Central memory CD8-positive, alpha-beta T cell (primary cell): ENCODE measurements around the gene VPS11.

Source experiments
- ATAC-seq: fragments of 150-1000 bp; cut with Tn5 transposase; replicated peaks from 2 replicates; pipeline ENCODE4 v1.10.0; 2022; ENCODE audit warnings: mild to moderate bottlenecking, moderate FRiP score, moderate number of reproducible peaks; ENCODE audit not compliant: poor library complexity, severe bottlenecking; ENCODE audit errors: extremely low read depth
- DNase-seq, 2 donors: peaks; one replicate each; pipeline ENCODE4 v3.0.0; 2021; ENCODE audit warnings: low spot score in 2 of 2
- H3K27ac Mint-ChIP-seq: one replicate; pipeline ENCODE4 v1.8.0; 2022; ENCODE audit warnings: low read depth, mild to moderate bottlenecking, moderate library complexity, mixed read lengths
- H3K27me3 Mint-ChIP-seq: one replicate; pipeline ENCODE4 v1.8.0; 2022; ENCODE audit warnings: mixed read lengths
- H3K36me3 Mint-ChIP-seq: one replicate; pipeline ENCODE4 v1.8.0; 2022; ENCODE audit warnings: mild to moderate bottlenecking, moderate library complexity, mixed read lengths; ENCODE audit not compliant: insufficient read depth
- H3K4me1 Mint-ChIP-seq: one replicate; pipeline ENCODE4 v1.8.0; 2022; ENCODE audit warnings: mixed read lengths
- H3K4me3 Mint-ChIP-seq: one replicate; pipeline ENCODE4 v1.8.0; 2022; ENCODE audit warnings: mild to moderate bottlenecking, moderate library complexity, mixed read lengths
- H3K9me3 Mint-ChIP-seq: one replicate; pipeline ENCODE4 v1.8.0; 2022; ENCODE audit warnings: mixed read lengths

The VPS11 gene

GRCh38 chr11:119067371-119068222 lies at the start of gene VPS11:
TSS of gene VPS11 (plus strand) at chr11:119067818. CDS start at chr11:119067824, 6 bp downstream.
- peaks cover 37% of the 10 kb centered on the region for H3K4me1 Mint-ChIP-seq

GRCh38 chr11:119018074-119018938 lies 49.3 kb upstream of the VPS11 start, which contains the start of the genes RPS25 and TRAPPC4:
TSS of gene RPS25 (minus strand) at chr11:119018343. CDS start at chr11:119018284, 59 bp downstream.
TSS of gene TRAPPC4 (plus strand) at chr11:119018766. CDS start at chr11:119018796, 30 bp downstream.
- DNase-seq (peak; percentile 92 to 93), ATAC-seq (peak; percentile 85)
- Mint-ChIP-seq H3K27ac (peak within 1 kb of the TSS; percentile 99), H3K4me3 (peak within 1 kb of the TSS; percentile 98), H3K4me1 (peaks cover 44% of the 10 kb centered on the region), H3K9me3 (no peaks in the 10 kb centered on the region), H3K36me3 (peaks cover 75% of the 10 kb centered on the region), H3K27me3 (no peaks in the 10 kb centered on the region)

More at GRCh38 chr11:119067371-119068222, at the start of gene VPS11:
- DNase-seq = peak; percentile 92 to 94
- no peaks in the 10 kb centered on the region for H3K27me3 Mint-ChIP-seq
- peak within 1 kb of the TSS; percentile 98 for H3K27ac Mint-ChIP-seq
- ATAC-seq = peak; percentile 97
- peaks cover 41% of the 10 kb centered on the region for H3K36me3 Mint-ChIP-seq
- peak within 1 kb of the TSS; percentile 87 for H3K4me3 Mint-ChIP-seq
- H3K9me3 Mint-ChIP-seq = no peaks in the 10 kb centered on the region

GRCh38 chr11:119019996-119020395 lies 47.6 kb upstream of the VPS11 start:
- Mint-ChIP-seq H3K27me3 (no peaks in the 10 kb centered on the region), H3K4me3 (peak overlapping the region; percentile 98), H3K36me3 (peaks cover 66% of the 10 kb centered on the region), H3K4me1 (peaks cover 55% of the 10 kb centered on the region), H3K9me3 (no peaks in the 10 kb centered on the region), H3K27ac (peak overlapping the region; percentile 99)
- ATAC-seq (no peak), DNase-seq (no peak)

- no peaks in the 10 kb centered on the region for H3K27me3 Mint-ChIP-seq
- ATAC-seq (no peak), DNase-seq (no peak)
- H3K36me3 Mint-ChIP-seq = peaks cover 60% of the 10 kb centered on the region
- no peaks in the 10 kb centered on the region for H3K9me3 Mint-ChIP-seq
- peaks cover 41% of the 10 kb centered on the region for H3K4me1 Mint-ChIP-seq
- no peak overlapping the region for H3K4me3 Mint-ChIP-seq
- no peak overlapping the region for H3K27ac Mint-ChIP-seq
Observed at GRCh38 chr11:119021631-119022030, 46.0 kb upstream of the VPS11 start.

- H3K36me3 Mint-ChIP-seq = peaks cover 42% of the 10 kb centered on the region
- ATAC-seq = no peak
Observed at GRCh38 chr11:119023741-119024140, 43.9 kb upstream of the VPS11 start.

GRCh38 chr11:119024430-119025098 lies 43.1 kb upstream of the VPS11 start:
- H3K4me1 Mint-ChIP-seq = peaks cover 31% of the 10 kb centered on the region
- H3K4me3 Mint-ChIP-seq = peak overlapping the region; percentile 29
- DNase-seq = no peak
- no peaks in the 10 kb centered on the region for H3K9me3 Mint-ChIP-seq
- H3K36me3 Mint-ChIP-seq = peaks cover 41% of the 10 kb centered on the region
- no peaks in the 10 kb centered on the region for H3K27me3 Mint-ChIP-seq
- ATAC-seq = no peak
- peak overlapping the region; percentile 35 for H3K27ac Mint-ChIP-seq

More at GRCh38 chr11:119023741-119024140, 43.9 kb upstream of the VPS11 start:
- H3K4me1 Mint-ChIP-seq = peaks cover 28% of the 10 kb centered on the region
- H3K27ac Mint-ChIP-seq = peak overlapping the region; percentile 6
- no peaks in the 10 kb centered on the region for H3K27me3 Mint-ChIP-seq
- H3K4me3 Mint-ChIP-seq = no peak overlapping the region
- DNase-seq = no peak
- no peaks in the 10 kb centered on the region for H3K9me3 Mint-ChIP-seq

- Mint-ChIP-seq H3K4me3 (no peak overlapping the region), H3K27me3 (no peaks in the 10 kb centered on the region), H3K27ac (no peak overlapping the region), H3K4me1 (peaks cover 33% of the 10 kb centered on the region), H3K36me3 (peaks cover 39% of the 10 kb centered on the region), H3K9me3 (no peaks in the 10 kb centered on the region)
- ATAC-seq (no peak), DNase-seq (no peak)
Observed at GRCh38 chr11:119025099-119025473, 42.5 kb upstream of the VPS11 start.

GRCh38 chr11:119025541-119025940 lies 42.1 kb upstream of the VPS11 start:
- Mint-ChIP-seq H3K27me3 (no peaks in the 10 kb centered on the region), H3K4me3 (no peak overlapping the region), H3K36me3 (peaks cover 35% of the 10 kb centered on the region), H3K4me1 (peaks cover 29% of the 10 kb centered on the region), H3K9me3 (no peaks in the 10 kb centered on the region), H3K27ac (no peak overlapping the region)
- DNase-seq (no peak), ATAC-seq (no peak)

GRCh38 chr11:119025978-119026766 lies 41.4 kb upstream of the VPS11 start:
- no peak overlapping the region for H3K27ac Mint-ChIP-seq
- no peak overlapping the region for H3K4me3 Mint-ChIP-seq
- peaks cover 34% of the 10 kb centered on the region for H3K36me3 Mint-ChIP-seq
- ATAC-seq (no peak), DNase-seq (no peak)
- H3K27me3 Mint-ChIP-seq = no peaks in the 10 kb centered on the region
- peaks cover 29% of the 10 kb centered on the region for H3K4me1 Mint-ChIP-seq
- no peaks in the 10 kb centered on the region for H3K9me3 Mint-ChIP-seq

GRCh38 chr11:119026970-119027369 lies 40.6 kb upstream of the VPS11 start:
- no peak overlapping the region for H3K4me3 Mint-ChIP-seq
- no peak for DNase-seq
- H3K36me3 Mint-ChIP-seq = peaks cover 29% of the 10 kb centered on the region
- peaks cover 29% of the 10 kb centered on the region for H3K4me1 Mint-ChIP-seq
- no peaks in the 10 kb centered on the region for H3K27me3 Mint-ChIP-seq
- no peaks in the 10 kb centered on the region for H3K9me3 Mint-ChIP-seq
- peak overlapping the region; percentile 22 for H3K27ac Mint-ChIP-seq
- ATAC-seq = no peak

- no peak overlapping the region for H3K4me3 Mint-ChIP-seq
- H3K27me3 Mint-ChIP-seq = no peaks in the 10 kb centered on the region
- H3K27ac Mint-ChIP-seq = no peak overlapping the region
Observed at GRCh38 chr11:119027561-119028345, 39.9 kb upstream of the VPS11 start.

More at GRCh38 chr11:119027561-119028345, 39.9 kb upstream of the VPS11 start:
- Mint-ChIP-seq H3K9me3 (no peaks in the 10 kb centered on the region), H3K36me3 (peaks cover 21% of the 10 kb centered on the region), H3K4me1 (peaks cover 29% of the 10 kb centered on the region)
- ATAC-seq = no peak
- no peak for DNase-seq
